Sigmoid colon (tissue), 7 donors: ENCODE measurements around the gene THRB. TPM values are rescaled to one million over a fixed set of nuclear protein-coding genes. Genes with fewer than 3 reads are reported as not detected.
A peak's percentile ranks its signal among the peaks of the same experiment; 100 is the strongest.

Source experiments
- DNase-seq: peaks from one replicate; pipeline ENCODE4 v3.0.0-alpha.2; 2019
- H3K27ac ChIP-seq, 4 donors: fragments of 200-600 bp; sonication (generic); one replicate each; pipeline ENCODE4 v1.5.1; 2016 to 2019; ENCODE audit warnings: mild to moderate bottlenecking in 1 of 4
- H3K27me3 ChIP-seq, 3 donors: fragments of 200-600 bp; sonication (generic); one replicate each; pipeline ENCODE4 v1.5.1; 2019; ENCODE audit warnings: mild to moderate bottlenecking in 1 of 3
- H3K36me3 ChIP-seq, 4 donors: fragments of 200-600 bp; sonication (generic); one replicate each; pipeline ENCODE4 v1.5.1; 2016 to 2019
- H3K4me1 ChIP-seq, 4 donors: fragments of 200-600 bp; sonication (generic); one replicate each; pipeline ENCODE4 v1.5.1; 2017 to 2019
- H3K4me3 ChIP-seq, 4 donors: fragments of 200-600 bp; sonication (generic); one replicate each; pipeline ENCODE4 v1.5.1; 2017 to 2019; ENCODE audit warnings: mild to moderate bottlenecking in 2 of 4, moderate library complexity in 1 of 4
- H3K9me3 ChIP-seq, 4 donors: fragments of 200-600 bp in 3 of 4; sonication (generic) in 3 of 4; one replicate each; pipeline versions ENCODE4 v1.5.1 to v1.6.1; 2013 to 2019
- CTCF ChIP-seq, 4 experiments: fragments of 450-650 bp in 3 of 4; fragments of 200-600 bp in 1 of 4; IDR thresholded peaks; one replicate each; pipeline ENCODE4 v1.5.1; 2016 to 2019; ENCODE audit warnings: antibody characterized with exemption in 4 of 4, mild to moderate bottlenecking in 3 of 4, moderate library complexity in 2 of 4
- EP300 ChIP-seq, 4 donors: sonication (generic); formaldehyde crosslinking; IDR thresholded peaks; one replicate each; pipeline ENCODE4 v1.6.1; 2017; ENCODE audit warnings: antibody characterized with exemption in 4 of 4
- POLR2A ChIP-seq, 2 donors: fragments of 450-650 bp; IDR thresholded peaks; one replicate each; pipeline ENCODE4 v1.6.1; 2016; ENCODE audit warnings: antibody characterized with exemption in 2 of 2, mild to moderate bottlenecking in 2 of 2, moderate library complexity in 2 of 2
- POLR2AphosphoS5 ChIP-seq, 4 donors: sonication (generic); formaldehyde crosslinking; IDR thresholded peaks; one replicate each; pipeline ENCODE4 v1.6.1; 2017; ENCODE audit warnings: antibody characterized with exemption in 4 of 4
- WGBS, 2 donors: extraction: QIAGEN DNeasy Blood & Tissue Kit; methylation state at CpG; one replicate each; pipeline ENCODE4 v1.1.7; 2013; 5-methylcytosine and 5-hydroxymethylcytosine counted together
- intact Hi-C: fragments of 100-400 bp; cut with DNase I; formaldehyde crosslinking; loops from one replicate; pipeline ENCODE4 v1.15.1; 2023
- polyA plus RNA-seq, 3 donors: library from polyadenylated mRNA; stranded (reverse); fragments of 200-250 nt; gene quantifications; one replicate each; pipeline ENCODE4 v1.2.3, GENCODE V29; 2013
- total RNA-seq, 4 donors: library from RNA; depleted of rRNA; stranded (reverse); fragments of >200 nt; gene quantifications; one replicate each; pipeline ENCODE4 v1.1.0, GENCODE V29; 2016
- donor health status: healthy with polysubstance abuse.
- donor health status: Bipolar disorder and iron deficiency.
- donor health status: healthy.

THRB gene
- total and polyA plus RNA-seq, 7 donors: 7.2 to 49.5 (median 29.7) TPM

- Histone ChIP-seq H3K36me3 (no peaks in the 10 kb centered on the region), H3K9me3 (no peaks in the 10 kb centered on the region), H3K4me3 (no peak overlapping the region), H3K4me1 (peaks cover 0 to 28% (median 17%) of the 10 kb centered on the region in 4 donors), H3K27ac (no peak overlapping the region), H3K27me3 (no peaks in the 10 kb centered on the region)
- intact Hi-C loops: no loop called here
- TF ChIP-seq POLR2AphosphoS5 (IDR thresholded peaks at IDR 0.05) (no peak), CTCF (IDR thresholded peaks at IDR 0.05) (no peak), EP300 (IDR thresholded peaks at IDR 0.05) (no peak), POLR2A (IDR thresholded peaks at IDR 0.05) (no peak)
- 83 to 97% methylated on average over 2 of the region's 2 CpGs for WGBS, 2 donors
- no peak for DNase-seq
These were observed 249.6 kb downstream of the THRB start for GRCh38 chr3:24245056-24245455.

- no peak overlapping the region for H3K4me3 ChIP-seq
- DNase-seq: no peak
- H3K27me3 ChIP-seq: no peaks in the 10 kb centered on the region
- no peak overlapping the region for H3K27ac ChIP-seq
- no peak for TF ChIP-seq POLR2A (IDR thresholded peaks at IDR 0.05)
- no peak for TF ChIP-seq CTCF (IDR thresholded peaks at IDR 0.05)
- no peak for TF ChIP-seq EP300 (IDR thresholded peaks at IDR 0.05)
- no peak for TF ChIP-seq POLR2AphosphoS5 (IDR thresholded peaks at IDR 0.05)
- intact Hi-C loops: no loop called here
- no peaks in the 10 kb centered on the region for H3K36me3 ChIP-seq
- H3K4me1 ChIP-seq: peaks cover 0 to 28% (median 17%) of the 10 kb centered on the region in 4 donors
- WGBS, 2 donors: 96% methylated on average over 1 of the region's 1 CpG
- H3K9me3 ChIP-seq: no peaks in the 10 kb centered on the region
These were observed 250.2 kb downstream of the THRB start for GRCh38 chr3:24244491-24244890.

GRCh38 chr3:24242012-24242698 lies 252.5 kb downstream of the THRB start:
- Histone ChIP-seq H3K27me3 (no peaks in the 10 kb centered on the region), H3K4me3 (no peak overlapping the region), H3K9me3 (no peaks in the 10 kb centered on the region), H3K36me3 (no peaks in the 10 kb centered on the region), H3K4me1 (peaks cover 0 to 48% (median 35%) of the 10 kb centered on the region in 4 donors), H3K27ac (peak overlapping the region; percentile 59 to 73 (median 69))
- TF ChIP-seq POLR2AphosphoS5 (IDR thresholded peaks at IDR 0.05): peak; percentile 31 to 58 (median 39)
- TF ChIP-seq EP300 (IDR thresholded peaks at IDR 0.05): no peak
- WGBS, 2 donors: 74 to 89% methylated on average over 6 of the region's 6 CpGs
- intact Hi-C loops: no loop called here
- DNase-seq: no peak

- Histone ChIP-seq H3K27ac (peak overlapping the region in 2 of 4 donors; percentile 39 to 71), H3K36me3 (no peaks in the 10 kb centered on the region), H3K9me3 (no peaks in the 10 kb centered on the region), H3K4me3 (no peak overlapping the region), H3K4me1 (peaks cover 0 to 51% (median 36%) of the 10 kb centered on the region in 4 donors), H3K27me3 (no peaks in the 10 kb centered on the region)
- DNase-seq: no peak
- no peak for TF ChIP-seq POLR2AphosphoS5 (IDR thresholded peaks at IDR 0.05)
- no peak for TF ChIP-seq EP300 (IDR thresholded peaks at IDR 0.05)
- TF ChIP-seq POLR2A (IDR thresholded peaks at IDR 0.05): no peak
- no peak for TF ChIP-seq CTCF (IDR thresholded peaks at IDR 0.05)
- 95 to 97% methylated on average over 6 of the region's 6 CpGs for WGBS, 2 donors
- intact Hi-C loops: no loop called here
These were observed 254.3 kb downstream of the THRB start for GRCh38 chr3:24240306-24240705.

- H3K4me1 ChIP-seq: peaks cover 0 to 50% (median 37%) of the 10 kb centered on the region in 4 donors
- 9 to 17% methylated on average over 4 of the region's 4 CpGs for WGBS, 2 donors
- no peaks in the 10 kb centered on the region for H3K36me3 ChIP-seq
- peak overlapping the region; percentile 13 to 47 (median 40) for H3K27ac ChIP-seq
- no peaks in the 10 kb centered on the region for H3K9me3 ChIP-seq
- DNase-seq: no peak
- no peak overlapping the region for H3K4me3 ChIP-seq
- TF ChIP-seq CTCF (IDR thresholded peaks at IDR 0.05) (peak; percentile 68 to 78 (median 74)), POLR2A (IDR thresholded peaks at IDR 0.05) (no peak)
- H3K27me3 ChIP-seq: no peaks in the 10 kb centered on the region
- intact Hi-C loops: loop anchor here (2.0 kb wide), 2 partner anchors 169 to 239 kb away; no protein-coding TSS in a partner anchor
These were observed 256.5 kb downstream of the THRB start for GRCh38 chr3:24237971-24238706.
